ENCODE results near the gene CCDC74A. TPM values are rescaled to one million over a fixed set of nuclear protein-coding genes. Genes with fewer than 3 reads are reported as not detected.
"Not testable (repeated sequence)": the region's sequence is repeated elsewhere in the genome, so short reads cannot be mapped to it uniquely, and the experiment has no call there.

CCDC74A gene
- total RNA-seq, 2 donors from 2014 or later: 3.9 to 4.4 TPM

DNA sequence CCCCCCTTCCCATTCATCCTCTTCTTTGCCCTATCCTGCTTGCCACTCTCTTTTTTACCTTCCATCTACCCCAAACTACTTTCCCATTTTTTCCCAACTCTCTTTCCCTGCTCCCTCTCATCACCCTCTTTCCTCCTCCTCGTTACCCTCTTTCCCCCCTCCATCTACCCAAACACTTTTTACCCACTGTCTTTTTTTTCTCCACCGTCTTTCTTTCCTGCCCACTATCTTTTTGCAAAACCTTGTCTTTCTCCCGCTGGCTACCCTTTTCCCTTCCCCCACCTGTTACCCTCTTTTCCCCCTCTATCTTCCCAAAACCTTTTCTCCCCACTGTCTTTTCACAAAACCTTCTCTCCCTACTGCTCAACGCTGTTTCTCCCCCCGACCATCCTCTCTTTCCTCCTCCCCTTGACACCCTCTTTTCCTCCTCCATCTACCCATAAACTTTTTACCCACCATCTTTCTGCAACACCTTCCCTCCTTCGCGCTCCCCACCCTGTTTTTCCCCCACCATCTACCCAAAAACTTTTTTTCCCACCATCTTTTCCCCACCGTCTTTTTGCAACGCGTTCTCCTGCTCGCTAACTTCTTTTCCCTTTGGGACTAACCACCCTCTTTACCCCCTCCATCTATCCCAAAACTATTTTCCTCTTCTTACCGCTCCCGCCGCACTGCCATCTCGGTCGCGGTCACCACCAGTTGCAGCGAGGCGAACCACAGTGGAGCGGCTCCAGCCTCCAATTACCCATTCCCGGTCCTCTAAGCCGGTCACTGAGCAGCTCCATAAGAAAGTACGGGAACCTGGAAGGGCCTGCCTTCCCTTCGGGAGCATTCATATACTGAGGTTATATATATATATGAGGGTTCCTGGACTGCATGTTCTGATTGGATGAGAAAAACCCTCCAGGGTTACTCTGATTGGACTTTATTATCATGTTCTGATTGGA, 15.0 kb downstream of the CCDC74A start:
- intact Hi-C loops (cut with DNase I): no loop called here

DNA sequence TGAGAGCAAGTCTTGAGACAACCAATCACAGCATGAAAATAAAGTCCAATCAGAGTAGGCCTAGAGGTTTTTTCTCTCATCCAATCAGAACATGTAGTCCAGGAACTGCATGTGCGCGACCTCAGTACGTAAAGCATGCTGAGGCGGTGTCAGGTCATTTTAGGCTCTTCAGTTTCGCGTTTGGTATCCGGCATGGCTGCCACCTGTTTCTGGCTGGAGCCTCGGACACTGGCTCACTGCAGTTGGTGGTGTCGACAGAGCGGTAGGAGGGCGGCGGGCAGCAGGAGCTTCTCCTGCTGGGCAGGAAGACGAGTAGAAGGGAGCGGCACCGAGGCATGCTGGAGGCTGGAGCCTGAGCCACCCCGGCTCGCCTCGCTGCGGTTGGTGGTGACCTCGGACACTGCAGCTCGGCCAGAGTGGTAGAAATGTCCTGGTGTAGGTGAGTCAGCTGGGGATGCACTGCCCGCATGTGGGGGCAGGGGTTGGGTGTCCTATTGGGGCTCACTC, 15.8 kb downstream of the CCDC74A start:
- no peak for DNase-seq (ENCODE audit: low spot score)
- intact Hi-C loops (cut with DNase I): no loop called here

More for the DNA sequence above, 15.0 kb downstream of the CCDC74A start:
- DNase-seq (ENCODE audit: low spot score): no peak

DNA sequence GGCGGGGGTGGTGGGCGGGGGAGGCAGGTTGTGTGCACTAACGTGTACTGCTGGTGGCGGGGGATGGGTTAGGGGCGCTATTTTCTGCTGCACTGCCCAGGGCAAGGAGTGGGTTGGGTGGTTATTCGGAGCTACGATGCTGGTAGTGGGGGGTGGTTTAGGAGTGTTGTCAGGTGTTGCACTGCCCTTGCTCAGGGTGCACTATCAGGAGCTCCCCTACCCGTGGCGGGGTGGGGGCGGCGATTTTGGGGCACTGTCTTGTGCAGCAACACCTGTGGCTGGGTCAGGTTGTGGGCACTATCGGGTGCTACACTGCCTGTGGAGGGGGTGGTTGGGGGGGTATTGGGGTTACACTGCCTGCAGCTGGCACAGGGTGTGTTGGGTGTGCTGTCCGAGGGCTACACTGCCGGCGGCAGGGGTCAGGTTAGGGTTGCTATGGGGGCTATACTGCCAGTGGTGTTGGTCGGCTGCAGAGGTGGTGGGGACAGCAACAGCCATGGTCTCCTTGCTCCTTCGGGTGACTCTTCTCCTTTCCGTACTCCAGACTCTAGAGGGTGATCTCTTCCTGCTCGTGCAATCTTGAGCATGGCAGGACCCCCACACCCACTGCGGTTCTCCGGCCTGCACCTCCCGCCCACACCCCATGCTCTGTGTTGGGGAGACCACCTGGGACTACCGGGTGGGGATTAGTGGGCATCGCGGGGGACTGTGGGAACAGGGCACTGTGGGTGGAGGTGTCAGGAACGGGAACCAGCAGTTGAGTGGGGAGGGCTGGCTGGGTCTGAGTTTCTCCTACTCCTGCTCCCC, 16.5 kb downstream of the CCDC74A start:
- DNase-seq (ENCODE audit: low spot score); intact Hi-C loops (cut with DNase I): not testable (repeated sequence)

GRCh38 chr2:131544813-131545165, 17.1 kb downstream of the CCDC74A start:
- DNase-seq (ENCODE audit: low spot score): not testable (repeated sequence)

DNA sequence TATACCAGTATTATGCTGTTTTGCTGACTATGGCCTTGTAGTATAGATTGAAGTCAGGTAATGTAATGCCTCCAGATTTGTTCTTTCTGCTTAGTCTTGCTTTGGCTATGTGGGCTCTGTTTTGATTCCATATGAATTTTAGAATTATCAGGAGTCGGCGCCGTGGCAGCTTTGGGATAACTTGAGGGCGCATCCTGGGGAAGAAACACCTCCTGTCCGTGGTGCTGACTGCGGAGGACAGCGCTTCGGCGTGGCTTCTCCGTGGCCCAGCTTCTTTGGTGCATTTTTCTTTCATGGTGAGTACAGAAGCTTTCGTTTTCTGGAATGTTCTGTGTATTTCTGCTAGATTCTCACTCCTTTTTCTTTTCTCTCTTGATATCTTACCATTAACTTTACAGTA, 25.2 kb downstream of the CCDC74A start:
- DNase-seq (ENCODE audit: low spot score): no peak
- intact Hi-C loops (cut with DNase I): no loop called here

More at GRCh38 chr2:131544813-131545165, 17.1 kb downstream of the CCDC74A start:
- intact Hi-C loops (cut with DNase I): not testable (repeated sequence)

DNA sequence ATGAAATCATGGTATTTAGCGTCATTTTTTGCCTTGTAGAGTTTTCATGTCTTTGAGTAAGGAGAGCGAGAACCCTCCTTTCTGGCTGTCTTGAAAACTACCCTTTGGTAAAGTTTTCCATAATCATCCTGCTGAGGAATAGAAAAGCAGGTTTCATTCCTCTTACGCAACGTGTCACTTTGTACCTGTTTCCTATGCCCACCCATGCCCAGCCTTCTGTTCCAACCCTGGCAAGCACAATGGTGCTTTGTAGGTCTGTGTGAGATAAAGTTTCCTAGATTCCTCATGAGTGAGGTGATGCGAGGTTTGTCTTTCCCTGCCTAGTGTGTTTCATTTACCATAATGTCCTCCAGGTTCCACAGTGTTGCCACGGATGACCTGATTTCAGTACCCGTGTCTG, 29.3 kb downstream of the CCDC74A start:
- intact Hi-C loops (cut with DNase I): no loop called here
- no peak for DNase-seq (ENCODE audit: low spot score)

DNA sequence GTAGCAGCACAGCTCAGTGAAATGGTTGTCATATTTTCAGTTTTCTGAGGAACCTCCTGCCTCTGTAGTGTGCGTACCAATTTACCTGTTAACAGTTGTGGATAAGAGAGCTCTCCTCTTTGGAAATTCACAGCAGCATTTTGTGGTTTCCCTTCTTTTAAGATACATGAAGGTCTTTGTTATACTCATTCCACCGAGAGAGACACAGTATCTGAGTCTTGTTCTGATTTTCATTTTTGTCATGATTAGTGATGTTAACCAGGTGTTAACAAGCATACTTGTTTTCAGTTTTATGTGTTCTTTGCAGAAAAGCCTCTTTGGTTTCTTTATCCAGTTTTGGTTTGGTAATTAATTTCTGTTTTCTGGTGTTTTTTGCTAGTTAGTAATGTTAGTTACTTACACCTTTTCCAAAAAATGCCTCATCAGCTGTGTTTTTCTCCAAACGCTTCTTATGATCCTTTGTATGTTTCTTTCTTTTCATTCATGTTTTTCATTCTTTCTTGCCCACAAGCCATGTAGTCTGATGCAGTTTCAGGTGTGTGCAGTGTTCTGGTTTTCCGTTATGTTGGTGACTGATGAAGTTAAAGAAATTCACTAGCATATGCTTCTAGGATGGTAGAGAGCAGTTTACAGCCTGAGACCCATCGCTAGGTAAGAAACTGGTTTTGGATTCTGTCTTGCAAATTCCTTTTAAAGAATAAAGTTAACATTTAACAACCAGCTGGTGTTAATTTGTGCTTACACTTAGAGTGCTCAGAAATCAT, 30.1 kb downstream of the CCDC74A start:
- no peak for DNase-seq (ENCODE audit: low spot score)
- intact Hi-C loops (cut with DNase I): no loop called here

GRCh38 chr2:131566371-131566770, 38.7 kb downstream of the CCDC74A start:
- DNase-seq (ENCODE audit: low spot score): no peak
- intact Hi-C loops (cut with DNase I): no loop called here

DNA sequence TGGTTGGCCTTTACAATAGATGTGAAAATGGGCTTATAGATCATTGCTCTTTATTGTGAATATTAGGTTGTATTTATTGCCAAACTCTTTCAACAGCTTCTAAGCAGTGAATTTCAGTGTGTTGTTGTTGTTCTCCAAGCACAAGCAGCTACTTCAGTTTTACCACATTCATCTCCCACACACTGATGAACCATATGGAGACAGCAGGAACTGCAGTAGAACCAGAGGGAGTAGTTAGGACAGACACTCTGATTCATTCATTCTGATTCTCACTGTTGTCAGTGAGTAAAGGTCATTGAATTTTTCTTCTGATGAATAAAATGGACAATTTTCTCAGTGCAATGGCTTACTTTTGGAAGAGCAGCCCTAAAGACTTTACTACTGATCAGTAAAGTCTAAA, 40.2 kb downstream of the CCDC74A start:
- intact Hi-C loops (cut with DNase I): no loop called here
- DNase-seq (ENCODE audit: low spot score): no peak

- DNase-seq (ENCODE audit: low spot score); intact Hi-C loops (cut with DNase I): not testable (repeated sequence)
These were observed 40.7 kb downstream of the CCDC74A start for GRCh38 chr2:131568401-131568800.

DNA sequence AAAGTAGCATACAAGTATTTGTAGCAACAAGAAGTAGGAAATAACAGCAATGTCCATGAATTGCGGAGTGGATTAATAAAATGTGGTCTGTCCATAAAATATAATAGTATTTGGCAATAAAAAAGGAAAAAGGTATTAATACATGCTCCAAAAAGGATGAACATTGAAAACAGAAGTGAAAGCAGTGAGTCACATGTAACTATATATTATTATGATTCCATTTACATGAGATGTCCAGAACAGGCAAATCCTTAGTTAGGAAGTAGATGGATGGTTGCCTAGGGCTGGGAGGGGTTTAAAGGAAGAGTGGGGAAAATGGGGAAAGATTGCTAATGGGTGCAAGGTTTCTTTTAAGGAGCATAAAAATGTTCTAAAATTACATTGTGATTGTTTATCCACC, 44.5 kb downstream of the CCDC74A start:
- intact Hi-C loops (cut with DNase I): no loop called here
- DNase-seq (ENCODE audit: low spot score): no peak

- DNase-seq (ENCODE audit: low spot score): no peak
- intact Hi-C loops (cut with DNase I): no loop called here
These were observed 50.1 kb downstream of the CCDC74A start for GRCh38 chr2:131577812-131578211.

- intact Hi-C loops (cut with DNase I): no loop called here
- DNase-seq (ENCODE audit: low spot score): no peak
These were observed 52.5 kb downstream of the CCDC74A start for GRCh38 chr2:131580187-131580586.

Small RNA genes lying within 50 kb of the gene (microRNA-seq; reads per million reads assigned to microRNA genes)
- 0 reads per million in 2 donors for gene MIR4784 (ENCODE audit: borderline microRNAs expressed in 2 of 2)

Other genes starting within 250 kb of the CCDC74A start
- under 1 TPM in 1 of 2 donors, not detected in 1; 0.19 TPM for gene RAB6D, start 163.7 kb upstream of the CCDC74A start, total RNA-seq
- gene TUBA3D, start 51.8 kb upstream of the CCDC74A start, total RNA-seq: not detected
- gene MZT2A, start 35.5 kb upstream of the CCDC74A start, total RNA-seq: 10 to 100 TPM; 42.8 to 44.5 TPM

Measured in posterior vena cava (tissue), 2 donors.